Central memory CD4-positive, alpha-beta T cell (primary cell): Measurements from ENCODE around the gene LIPH.

Source experiments
- DNase-seq: peaks from one replicate; pipeline ENCODE4 v3.0.0; 2022

Gene LIPH

DNA sequence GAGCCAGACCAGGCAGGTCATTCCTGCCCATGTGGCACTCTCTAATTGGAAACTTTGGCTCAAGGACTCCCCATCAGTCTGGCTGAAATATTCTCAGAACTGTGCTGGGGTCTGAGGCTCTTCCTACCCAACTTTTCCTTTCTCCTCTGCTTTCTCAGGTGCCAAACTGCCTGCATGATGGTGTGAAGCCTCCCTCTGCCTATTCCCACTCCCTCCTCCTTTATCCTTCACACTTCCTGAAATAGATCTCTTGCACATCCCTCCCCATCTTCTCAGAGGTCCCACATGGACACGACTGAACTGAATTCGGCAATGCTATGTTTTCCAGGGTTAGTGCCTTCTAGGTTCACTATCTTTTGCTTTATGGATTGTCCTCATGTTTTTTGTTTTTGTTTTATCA, 12.5 kb downstream of the LIPH start:
- no peak for DNase-seq

DNA sequence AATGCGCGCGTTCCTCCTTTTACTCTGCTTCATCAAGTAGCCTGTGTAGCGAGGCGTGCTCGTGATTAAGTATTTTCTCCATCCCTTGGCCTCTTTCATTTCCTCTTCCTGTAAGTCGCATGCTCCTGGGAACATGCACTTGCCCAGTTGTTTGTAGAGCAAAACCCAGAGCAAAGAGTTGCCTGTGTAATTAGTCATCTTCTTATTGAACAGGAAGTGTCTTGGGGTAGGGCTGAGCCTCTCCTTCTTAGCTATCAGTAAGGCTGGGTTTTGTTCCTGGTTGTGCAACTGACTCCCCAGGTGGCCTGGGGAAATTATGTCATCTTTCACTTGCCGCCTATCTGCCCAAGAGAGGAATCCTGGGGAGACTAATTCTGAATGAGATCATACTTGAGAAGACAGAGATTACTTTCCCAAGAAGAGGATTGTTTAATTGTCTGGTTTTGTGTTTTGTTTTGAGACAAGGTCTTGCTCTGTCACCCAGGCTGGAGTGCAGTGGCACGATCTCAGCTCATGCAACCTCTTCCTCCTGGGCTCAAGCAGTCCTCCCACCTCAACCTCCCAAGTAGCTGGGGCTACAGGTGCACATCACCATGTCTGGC, 14.9 kb downstream of the LIPH start:
- DNase-seq = no peak

DNA sequence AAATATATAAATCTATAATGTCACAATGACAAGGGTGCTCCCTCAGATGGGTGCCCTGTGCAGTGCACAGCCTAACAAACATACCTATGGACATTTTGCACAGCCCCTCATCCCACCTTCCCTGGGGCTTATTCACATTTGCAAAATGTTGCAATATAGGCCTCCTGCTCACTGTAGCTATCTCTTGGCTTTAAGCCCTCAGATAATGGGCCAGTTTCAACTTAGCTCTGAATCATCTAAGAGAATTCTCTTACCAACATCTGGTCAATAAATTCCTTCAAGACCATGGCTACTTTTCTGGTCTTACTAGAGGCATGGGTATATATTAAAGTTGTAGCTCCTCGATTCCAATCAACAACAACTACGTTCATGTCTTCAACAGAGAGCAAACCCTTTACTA, 17.9 kb downstream of the LIPH start:
- no peak for DNase-seq

DNA sequence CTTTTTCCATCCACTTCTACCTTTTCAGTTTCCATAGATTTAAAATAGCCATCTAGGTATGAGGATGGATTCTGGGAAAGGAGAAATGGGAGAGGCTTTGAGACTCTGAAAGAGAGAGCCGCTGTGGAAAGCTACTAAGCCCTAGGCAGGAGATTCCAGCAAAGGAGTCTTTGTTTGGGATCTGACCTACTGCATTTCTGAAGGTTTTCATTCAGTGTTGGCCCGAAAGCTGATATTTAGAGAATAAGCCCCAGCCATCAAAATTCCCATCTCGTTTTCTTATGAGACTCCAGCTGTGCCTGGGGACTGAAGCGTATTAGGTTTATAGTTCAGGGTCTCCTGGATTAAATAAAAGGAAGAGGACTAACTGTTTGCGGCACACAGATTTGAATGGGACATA, 19.5 kb downstream of the LIPH start:
- no peak for DNase-seq

DNA sequence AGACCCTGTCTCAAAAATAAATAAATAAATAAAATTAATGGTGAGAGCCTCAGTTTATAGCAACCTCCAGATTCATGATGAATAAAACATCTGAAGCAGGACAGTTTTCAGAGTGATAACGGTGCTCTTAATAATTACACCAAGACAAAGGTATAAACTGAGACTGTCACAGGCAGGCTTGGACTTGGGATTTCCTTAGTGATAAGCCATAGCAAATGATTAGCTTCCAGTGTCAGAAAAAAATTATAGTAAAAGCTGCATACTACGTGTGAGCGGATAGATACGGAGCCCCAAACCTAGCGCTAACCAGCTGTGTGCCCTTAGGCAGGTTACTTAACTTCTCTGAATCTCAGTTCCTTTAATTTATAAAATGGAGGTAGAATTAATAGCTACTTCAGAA, 21.5 kb downstream of the LIPH start:
- DNase-seq = no peak

DNA sequence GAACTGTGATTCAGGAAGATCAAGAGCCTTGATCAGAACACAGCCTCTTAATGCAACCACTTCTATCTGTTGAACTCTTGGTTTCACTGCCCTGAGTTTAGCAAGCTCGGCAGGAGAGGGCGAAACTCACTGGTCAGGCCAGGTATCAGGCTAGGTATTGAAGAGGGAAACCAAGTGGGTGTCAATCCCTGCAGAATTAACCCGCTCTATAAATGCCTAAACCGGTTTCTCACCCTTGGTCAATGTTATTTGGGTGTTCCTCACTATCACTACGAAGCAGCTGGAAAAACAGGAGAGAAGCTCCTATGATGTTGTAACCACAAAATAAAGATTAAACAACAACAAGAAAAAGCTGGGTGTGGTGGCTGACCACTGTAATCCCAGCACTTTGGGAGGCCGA, 23.9 kb downstream of the LIPH start:
- DNase-seq = no peak

DNA sequence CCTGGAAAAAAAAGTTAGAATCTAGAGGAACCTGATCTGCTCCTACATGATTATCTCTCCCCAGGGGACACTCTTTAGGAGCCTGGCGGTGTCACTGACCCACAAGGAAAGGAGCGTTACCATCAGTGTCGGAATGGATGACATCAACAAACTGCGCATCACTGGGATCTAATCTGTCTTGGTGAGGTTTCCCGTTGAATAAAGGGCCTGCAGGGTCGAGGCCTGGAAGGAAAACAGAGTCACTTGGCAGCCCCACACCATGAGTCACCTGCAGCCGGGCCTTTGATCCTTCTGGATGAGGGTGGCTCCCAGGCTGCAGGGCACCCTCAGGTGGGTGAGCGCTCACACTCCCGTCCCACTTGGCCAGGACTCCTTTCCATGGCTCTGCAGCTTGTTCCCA, 25.0 kb downstream of the LIPH start:
- no peak for DNase-seq

DNA sequence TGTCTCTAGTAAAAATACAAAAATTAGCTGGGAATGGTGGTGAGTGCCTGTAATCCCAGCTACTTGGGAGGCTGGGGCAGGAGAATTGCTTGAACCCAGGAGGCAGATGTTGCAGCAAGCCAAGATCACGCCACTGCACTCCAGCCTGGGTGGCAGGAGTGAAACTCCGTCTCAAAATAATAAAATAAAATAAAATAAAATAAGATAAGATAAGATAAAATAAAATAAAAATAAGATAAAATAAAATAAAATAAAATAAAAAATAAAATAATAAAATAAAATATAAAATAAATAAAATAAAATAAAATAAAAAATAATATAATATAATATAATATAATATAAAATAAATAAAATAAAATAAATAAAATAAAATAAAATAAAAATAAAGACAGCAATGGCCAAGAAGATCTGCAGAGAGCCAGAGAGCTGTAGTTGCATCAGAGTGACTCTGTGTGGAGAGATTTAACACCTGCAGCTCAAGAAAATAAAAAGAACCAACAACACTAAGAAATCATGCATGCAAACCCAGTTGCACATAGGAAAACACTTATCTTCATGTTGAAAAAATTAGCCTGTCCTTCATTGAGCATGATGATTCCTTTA, 25.9 kb downstream of the LIPH start:
- DNase-seq = no peak

DNA sequence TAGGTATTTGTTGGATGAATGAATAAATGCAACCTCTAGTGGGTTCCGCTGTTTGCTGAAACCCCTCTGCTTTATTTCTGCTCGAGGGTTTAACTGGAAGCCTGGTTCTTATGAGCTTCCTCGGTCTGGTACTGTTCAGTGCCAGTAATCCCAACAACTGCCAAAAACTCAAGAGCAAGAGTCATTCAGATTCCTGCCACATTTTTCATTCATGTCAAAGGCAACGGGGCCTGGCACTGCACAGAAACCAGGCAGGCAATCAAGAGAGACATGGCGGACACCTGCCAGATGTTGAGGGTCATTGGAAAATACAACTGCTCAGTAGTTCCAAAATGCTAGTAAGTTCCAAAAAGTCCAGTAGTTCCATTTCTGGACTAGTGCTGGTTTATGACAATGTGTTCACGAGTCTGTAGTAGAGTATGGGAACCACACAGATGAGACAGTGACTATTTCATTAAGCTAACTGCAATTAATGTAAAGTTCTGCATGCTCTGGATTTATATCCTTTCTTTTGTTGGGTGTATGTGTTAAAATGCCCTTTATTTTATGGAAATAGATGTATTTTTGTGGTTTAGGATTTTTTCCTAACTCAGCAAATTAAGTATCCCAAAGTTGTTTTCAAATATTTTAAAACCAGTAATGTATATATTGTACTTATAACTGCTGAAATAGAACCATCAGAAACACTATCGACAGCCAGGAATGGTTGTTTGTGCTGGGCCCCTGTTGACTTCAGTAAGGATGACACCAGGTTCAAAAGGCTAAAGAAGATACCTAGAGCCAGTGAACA, 30.8 kb downstream of the LIPH start:
- DNase-seq = no peak

DNA sequence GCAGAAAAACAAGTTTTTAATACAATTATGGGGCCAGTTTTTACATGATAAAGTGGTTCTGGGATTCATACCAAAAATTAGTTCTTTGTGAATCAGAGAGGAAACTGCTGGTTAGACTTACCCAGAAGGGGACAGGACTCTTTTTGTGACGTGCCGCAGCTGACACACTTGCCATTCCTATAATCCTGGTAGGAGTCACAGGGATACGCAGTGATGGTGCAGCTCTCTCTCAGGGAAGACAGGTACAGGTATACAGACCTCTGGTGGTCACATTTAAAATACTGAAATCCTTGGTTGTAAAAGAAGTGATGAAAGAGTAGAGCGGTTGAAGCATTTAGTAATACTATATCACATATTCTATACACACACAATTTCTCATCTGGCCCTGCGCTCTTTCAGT, 33.4 kb downstream of the LIPH start:
- no peak for DNase-seq

DNA sequence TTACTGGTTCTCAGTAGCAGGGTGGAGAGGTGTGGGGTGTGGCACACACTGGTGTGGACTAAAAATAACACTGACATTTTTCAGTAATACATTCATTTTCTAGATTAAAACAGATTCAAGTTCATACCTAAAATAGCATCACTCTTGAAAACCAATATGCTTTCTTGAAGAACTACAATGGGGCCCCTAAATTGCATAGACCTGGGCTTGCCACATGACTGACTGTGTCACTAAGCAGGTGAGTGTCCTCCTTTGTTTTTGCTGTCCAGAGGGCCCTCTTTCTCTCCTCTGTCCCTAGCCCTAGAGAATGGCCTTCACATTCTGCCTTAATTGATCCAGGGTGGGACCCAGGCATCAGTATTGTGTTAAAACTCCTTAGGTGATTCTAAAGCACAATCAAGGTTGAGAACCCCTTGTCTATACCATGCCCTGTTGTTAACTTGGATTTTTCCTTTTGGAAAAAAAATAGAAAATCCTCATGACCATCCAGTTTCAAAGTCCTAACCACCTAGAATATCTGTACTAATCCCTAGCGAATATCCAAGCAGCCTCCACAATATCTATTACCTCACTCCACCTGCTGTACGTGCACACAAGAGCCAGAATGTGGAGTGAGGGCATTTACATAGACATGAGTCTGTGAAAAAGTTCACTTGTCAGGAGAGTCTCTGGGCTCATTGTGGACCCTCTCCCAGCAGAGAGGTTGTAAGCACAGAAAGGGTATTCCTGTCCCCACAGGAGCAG, 34.8 kb downstream of the LIPH start:
- DNase-seq = no peak

DNA sequence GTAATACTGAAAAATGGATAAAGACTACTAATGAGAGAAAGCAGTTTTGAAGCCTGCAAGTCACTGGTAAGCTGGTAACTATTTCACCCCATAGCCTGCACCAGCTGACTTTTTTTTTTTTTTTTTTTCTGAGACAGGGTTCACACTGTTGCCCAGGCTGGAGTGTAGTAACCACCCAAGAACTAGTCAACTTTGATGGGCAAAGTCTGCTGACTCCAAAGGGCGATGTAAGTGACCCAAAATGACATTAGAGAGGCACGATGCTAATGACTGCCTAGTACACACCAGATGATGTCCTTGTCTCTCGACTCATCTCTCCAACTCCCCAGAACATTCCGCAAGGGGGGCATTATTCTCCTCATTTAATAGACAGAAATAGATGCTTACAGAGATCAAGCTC, 40.7 kb downstream of the LIPH start:
- DNase-seq = no peak

DNA sequence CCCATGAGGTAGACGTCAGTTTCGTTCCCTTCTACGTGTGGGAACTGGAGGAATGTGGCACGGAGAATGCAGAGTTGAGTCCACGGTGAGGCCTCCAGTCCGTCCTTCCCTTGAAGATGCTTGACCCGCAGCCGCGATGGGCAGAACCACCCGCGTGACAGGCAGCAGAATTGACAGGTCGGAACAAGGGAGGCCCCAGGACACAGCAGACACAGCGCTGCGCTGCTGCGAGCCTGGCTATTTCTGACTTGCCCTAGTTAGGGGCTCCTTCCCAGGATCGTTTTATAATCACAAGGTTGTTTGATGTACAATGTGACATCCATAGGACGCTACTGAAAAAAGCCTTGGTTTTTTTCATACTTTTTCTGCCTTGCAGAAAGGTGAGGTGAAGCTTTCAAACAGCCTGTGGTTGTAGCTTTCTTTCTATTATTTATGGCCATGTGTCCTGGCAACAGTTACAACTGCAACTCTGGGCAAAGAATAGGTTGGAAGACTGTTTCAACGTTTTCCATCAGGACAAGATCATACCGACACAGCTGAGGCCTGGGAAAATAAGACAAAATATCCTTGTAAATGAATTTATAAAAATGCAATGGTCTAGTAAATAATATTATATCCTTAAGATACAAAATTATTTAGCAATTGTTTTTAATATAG, 43.9 kb downstream of the LIPH start:
- DNase-seq = no peak

DNA sequence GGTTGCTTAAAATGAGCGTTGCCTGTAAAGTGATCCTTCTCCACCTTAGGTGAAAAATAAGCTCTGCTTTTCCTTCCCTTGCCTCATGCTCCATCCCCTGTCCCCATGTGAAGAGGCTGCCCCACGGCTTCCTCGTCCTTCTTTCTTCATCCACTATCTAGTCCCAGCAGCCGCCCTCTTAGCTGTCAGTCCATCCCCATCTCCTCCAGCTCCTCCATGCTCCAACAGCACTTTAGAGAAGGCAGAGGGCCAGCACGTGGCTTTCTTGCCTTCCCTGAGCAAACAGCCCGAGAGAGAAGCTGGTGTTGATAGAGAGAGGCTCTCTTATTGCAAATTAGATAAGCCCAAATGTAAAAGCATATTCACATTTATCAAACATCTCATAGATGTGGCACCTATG, 44.5 kb downstream of the LIPH start:
- DNase-seq = no peak

DNA sequence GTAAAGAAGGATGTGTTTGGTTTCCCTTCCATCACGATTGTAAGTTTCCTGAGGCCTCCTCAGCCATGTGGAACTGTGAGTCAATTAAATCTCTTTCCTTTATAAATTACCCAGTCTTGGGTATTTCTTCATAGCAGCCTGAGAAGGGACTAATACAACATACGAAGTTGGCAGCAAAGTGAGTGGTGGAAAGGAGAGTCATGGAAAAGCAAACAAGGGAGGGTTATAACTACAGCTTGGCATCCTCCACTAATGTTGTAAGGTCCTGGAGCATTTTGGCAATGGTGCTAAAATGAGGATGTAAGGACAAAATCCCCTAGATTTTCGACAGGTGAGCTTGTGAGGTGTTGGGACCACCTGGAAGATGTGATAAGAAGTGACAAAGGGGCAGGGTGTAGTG, 47.8 kb downstream of the LIPH start:
- DNase-seq = no peak

DNA sequence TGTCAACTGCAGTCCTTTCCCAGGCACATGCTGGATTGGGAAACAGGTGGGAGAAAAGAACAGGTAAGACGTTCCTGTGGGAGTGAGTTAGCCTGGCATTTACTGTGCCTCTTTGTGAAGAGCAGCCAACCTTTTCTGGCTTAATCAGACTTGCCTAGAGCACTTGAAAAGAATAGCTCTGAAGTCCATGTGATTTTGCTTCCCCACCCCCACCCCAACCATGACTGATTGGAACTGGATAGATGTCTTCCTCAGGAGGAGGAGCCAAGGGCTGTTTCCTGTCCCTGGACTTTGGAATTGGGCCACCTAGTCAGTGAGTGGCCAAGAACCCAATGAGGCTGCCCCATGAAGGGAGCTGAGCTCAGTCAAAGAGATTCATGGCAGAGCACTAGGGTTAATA, 48.9 kb downstream of the LIPH start:
- DNase-seq = no peak

DNA sequence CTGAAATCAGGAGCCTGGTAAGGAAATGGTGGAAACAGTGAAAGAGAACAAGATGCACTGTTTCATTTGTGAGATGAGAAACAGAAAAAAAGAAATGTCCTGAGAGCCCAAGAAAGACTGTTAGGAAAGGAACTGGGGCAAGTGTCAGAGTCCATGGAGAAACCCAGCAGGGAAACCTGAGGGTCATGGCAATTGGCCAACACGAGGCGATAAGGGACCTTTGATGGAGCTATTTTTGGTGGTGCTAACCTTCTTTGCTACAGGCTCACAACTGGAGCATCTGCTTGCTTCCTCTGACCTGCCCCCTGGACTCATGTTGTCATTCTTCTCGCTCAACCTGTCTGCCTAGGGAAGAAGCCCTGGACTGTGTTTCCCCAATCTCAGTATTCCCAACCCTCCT, 49.4 kb downstream of the LIPH start:
- DNase-seq = no peak

DNA sequence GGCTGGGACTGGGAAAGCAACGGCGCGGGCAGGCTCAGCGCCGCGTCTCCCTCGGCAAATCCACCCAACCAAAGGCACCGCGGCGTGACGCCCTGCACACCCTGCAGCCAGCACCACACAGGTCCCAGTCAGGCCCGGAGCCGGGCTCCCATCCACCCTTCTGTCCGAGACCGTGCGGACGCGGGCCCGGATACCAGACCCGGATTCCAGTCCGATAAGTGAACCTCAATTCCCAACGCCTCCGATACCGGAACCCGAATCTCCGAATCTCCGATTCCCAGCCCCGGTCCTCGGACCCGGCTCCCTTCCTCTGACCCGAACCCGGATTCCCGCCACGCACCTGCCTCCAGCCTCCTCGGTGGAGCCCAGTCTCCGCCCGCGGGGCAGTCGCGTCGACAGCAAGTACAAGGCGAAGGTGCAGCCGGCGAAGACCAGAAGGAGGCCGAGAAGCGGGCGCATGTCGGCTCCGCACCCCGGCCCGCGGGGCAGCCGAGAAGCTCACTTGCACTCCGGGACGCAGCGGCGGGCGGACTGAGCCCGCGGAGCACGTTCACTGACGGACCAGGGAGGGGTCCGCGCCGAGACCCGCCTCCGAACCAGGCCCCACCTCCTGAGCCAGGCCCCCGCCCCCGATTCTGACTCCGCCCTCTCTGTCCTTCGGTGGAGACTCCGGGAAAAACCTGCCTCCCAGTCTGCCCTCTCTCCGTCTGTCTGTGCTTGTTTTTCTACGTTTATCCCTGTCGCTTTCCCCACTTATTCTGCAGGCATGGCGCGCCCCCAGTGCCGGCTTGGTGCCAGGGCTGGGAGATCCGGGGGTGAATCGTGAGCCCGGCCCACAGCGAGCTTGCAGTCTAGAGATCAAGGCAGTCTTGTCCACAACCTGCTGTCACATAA, 53.6 kb downstream of the LIPH start, which contains the start of gene TMEM41A:
Gene TMEM41A, minus strand, starts transcription at position 533 of the 894 bp plus-strand sequence. Its CDS starts 74 bp downstream, at position 459.
- peak; percentile 84 for DNase-seq

DNA sequence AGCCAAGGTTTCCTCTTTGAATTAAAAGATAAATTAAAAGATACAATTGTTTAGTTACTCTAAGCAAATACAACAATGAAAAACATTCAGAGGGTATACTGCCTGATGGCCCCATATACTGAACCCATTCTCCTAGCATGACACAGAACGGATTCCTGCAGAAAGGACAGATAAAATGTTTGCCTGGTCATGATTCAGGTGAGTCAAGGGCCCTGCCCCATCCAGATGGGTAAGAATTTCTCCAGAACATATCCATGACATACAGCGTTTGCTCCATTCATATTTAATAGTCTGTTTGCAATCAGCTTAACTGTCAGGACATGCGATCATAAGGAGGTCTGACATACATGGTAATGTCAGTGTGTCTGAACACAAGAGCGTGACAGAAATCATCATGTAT, 62.1 kb downstream of the LIPH start:
- DNase-seq = no peak

DNA sequence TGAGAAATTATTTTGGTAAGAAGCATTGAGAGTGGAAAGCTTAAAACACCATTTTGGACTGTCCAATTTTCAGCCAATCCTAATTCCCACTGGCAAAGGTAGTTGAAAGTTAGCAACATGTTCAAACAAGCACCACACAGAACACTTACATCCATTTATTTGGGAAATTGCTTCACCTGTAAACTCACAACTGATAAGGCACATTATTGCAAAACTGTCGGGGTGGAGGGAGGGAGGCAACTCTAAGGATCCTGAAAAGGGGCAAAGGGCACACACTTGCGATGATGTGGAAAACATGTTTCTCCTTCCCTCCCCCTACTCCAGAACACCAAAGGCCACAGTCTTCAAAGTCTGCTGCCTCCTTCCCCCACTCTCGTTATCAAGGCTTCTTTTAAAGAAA, 62.9 kb downstream of the LIPH start:
- DNase-seq = no peak

DNA sequence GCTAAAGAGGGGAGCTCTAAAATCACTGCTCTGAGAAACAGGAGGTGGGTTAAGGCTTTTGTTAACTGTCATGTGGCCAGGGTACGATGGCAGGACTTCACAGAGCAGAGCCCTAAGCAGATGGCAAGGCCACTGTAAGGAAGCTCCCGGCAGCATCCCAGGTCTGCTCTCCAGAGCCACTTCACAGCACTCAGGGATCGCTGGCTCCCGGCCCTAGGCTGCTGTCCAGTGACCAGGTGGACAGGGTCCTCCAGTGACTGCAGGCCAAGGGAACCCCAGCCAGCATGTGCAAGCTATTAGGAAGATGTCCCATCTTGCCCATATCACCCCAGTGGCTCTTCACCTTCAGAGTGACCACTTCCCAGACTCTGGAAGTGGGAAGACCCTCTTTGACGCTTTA, 63.9 kb downstream of the LIPH start:
- DNase-seq = no peak

DNA sequence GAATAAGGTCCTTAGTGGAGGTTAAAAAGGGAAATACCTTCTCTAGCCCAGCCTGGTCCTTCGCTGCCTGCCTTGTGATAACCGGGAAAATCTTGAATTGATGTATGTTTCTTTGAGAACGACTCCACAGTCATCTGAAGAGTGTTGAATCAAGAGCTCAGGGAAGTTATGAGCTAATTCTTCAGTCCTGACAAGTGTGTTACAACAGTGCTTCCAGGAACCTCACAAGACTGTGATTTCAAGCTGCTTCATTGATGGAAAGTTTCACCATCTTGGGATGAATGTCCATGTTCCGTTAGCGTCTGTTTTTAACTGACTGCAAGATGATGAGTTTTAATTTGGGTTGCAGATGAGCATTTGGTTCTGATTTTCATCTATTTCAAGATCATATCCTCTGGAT, 66.0 kb downstream of the LIPH start:
- DNase-seq = no peak
